Right lobe of liver (tissue), 4 donors: ENCODE data around the gene OR12D2.

Source experiments
- POLR2A ChIP-seq: fragments of 450-650 bp; IDR thresholded peaks from one replicate; pipeline ENCODE4 v1.6.1; 2017; ENCODE audit warnings: antibody characterized with exemption, mild to moderate bottlenecking
- TF ChIP-seq, protein P1 (sequence below), 4 donors: fragments of 200-600 bp in 3 of 4; fragments of 450-650 bp in 1 of 4; IDR thresholded peaks; one replicate each; pipeline versions ENCODE4 v1.5.1 to v1.8.0; 2016 to 2022; ENCODE audit warnings: antibody characterized with exemption in 4 of 4, mild to moderate bottlenecking in 2 of 4
- donor health status: DM: no; HTN: no; CAD: no.
- donor health status: DM: no; HTN: no; CAD: no.
- donor health status: DM: no; HTN: yes; CAD: no.

DNA sequence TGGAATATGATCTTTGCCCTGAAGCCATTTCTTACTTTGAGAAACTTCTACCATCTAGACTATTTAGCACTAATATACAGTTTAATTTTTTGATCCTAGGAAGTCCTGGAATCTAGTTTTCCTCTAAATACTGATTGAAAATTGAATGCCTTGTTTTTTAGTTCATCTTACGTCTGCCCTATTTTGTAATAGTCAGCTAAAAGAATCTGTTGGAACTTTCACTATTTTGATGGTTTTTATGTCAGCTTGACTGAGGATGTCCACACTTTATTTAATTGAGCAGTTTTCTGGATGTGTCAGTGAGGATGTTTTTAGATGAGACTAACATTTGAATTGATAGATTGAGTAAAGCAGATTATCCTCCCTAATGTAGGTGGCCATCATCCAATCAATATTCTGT, 8.4 kb downstream of the OR12D2 start:
- no peak for TF ChIP-seq POLR2A
- TF ChIP-seq, protein P1, sequence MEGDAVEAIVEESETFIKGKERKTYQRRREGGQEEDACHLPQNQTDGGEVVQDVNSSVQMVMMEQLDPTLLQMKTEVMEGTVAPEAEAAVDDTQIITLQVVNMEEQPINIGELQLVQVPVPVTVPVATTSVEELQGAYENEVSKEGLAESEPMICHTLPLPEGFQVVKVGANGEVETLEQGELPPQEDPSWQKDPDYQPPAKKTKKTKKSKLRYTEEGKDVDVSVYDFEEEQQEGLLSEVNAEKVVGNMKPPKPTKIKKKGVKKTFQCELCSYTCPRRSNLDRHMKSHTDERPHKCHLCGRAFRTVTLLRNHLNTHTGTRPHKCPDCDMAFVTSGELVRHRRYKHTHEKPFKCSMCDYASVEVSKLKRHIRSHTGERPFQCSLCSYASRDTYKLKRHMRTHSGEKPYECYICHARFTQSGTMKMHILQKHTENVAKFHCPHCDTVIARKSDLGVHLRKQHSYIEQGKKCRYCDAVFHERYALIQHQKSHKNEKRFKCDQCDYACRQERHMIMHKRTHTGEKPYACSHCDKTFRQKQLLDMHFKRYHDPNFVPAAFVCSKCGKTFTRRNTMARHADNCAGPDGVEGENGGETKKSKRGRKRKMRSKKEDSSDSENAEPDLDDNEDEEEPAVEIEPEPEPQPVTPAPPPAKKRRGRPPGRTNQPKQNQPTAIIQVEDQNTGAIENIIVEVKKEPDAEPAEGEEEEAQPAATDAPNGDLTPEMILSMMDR (IDR thresholded peaks at IDR 0.05) = no peak
